Myocyte (in vitro differentiated cells): ENCODE results near the gene PFKFB4. TPM values are rescaled to one million over a fixed set of nuclear protein-coding genes. Genes with fewer than 3 reads are reported as not detected.

ENCODE experiments used
- DNase-seq: peaks from one replicate; pipeline ENCODE4 v3.0.0-alpha.2; 2012; ENCODE audit warnings: low read depth
- polyA plus RNA-seq: library from polyadenylated mRNA; unstranded; fragments of >200 nt; gene quantifications from one replicate; pipeline ENCODE4 v1.2.1, GENCODE V29; 2012; ENCODE audit warnings: missing spikeins
- total RNA-seq: library from RNA; depleted of rRNA; stranded (reverse); fragments of >200 nt; gene quantifications from 2 replicates; pipeline ENCODE4 v1.2.3, GENCODE V29; 2014

PFKFB4 gene
- 7.0 and 8.1 TPM in 2 replicates for total RNA-seq
- 9.8 TPM for polyA plus RNA-seq

GRCh38 chr3:48556796-48557626 is at the start of gene PFKFB4:
TSS of gene PFKFB4 (minus strand) at chr3:48556803. CDS start at chr3:48556777, 26 bp downstream.
- DNase-seq: peak; percentile 99

- DNase-seq: peak; percentile 26
Measured at GRCh38 chr3:48601622-48601994, 45.0 kb upstream of the PFKFB4 start.

DNA sequence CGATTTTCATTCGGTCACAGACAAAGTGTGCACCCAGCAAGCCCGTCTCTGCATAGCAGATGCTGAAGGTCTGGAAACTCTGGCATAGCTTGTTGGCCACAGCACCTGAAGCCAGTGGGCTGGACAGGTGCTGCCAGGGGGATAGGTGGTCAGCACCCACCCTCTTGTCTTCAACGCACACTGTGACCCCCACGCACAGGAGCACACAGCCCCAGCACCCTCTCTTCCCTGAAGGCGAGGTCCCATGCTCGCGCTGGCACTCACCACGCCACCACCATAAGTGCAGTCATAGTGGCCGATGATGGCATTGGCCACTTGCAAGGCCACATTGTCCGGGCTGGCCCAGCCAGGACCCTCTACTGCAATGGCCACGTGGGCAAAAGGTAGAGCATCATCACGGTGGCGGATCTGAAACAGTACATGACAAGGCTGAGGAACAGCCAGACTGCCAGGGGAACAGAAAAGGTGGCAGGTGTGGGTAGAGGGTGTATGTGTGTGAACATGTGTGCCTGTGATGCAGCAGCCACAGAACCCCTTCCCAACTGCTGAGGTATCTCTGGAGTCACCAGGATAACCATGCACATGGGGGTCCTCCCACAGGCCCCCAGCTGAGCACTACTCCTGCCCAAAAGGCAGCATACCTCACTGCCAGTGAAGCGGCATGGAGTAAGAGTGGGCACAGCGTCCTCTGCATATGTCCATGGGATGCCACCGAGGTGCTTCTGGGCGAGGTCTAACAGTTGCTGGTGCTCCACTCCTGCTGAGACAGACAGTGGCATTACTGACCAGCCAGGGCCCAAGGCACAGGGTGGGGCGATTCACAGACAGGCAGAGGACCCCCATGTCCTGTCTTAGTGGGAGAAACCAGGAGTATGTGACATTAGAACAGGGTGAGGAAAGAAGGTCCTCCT is 44.4 kb upstream of the PFKFB4 start:
- no peak for DNase-seq

GRCh38 chr3:48599509-48600285 is 43.1 kb upstream of the PFKFB4 start:
- peak; percentile 16 for DNase-seq

- no peak for DNase-seq
Measured at GRCh38 chr3:48599077-48599501, 42.5 kb upstream of the PFKFB4 start.

DNA sequence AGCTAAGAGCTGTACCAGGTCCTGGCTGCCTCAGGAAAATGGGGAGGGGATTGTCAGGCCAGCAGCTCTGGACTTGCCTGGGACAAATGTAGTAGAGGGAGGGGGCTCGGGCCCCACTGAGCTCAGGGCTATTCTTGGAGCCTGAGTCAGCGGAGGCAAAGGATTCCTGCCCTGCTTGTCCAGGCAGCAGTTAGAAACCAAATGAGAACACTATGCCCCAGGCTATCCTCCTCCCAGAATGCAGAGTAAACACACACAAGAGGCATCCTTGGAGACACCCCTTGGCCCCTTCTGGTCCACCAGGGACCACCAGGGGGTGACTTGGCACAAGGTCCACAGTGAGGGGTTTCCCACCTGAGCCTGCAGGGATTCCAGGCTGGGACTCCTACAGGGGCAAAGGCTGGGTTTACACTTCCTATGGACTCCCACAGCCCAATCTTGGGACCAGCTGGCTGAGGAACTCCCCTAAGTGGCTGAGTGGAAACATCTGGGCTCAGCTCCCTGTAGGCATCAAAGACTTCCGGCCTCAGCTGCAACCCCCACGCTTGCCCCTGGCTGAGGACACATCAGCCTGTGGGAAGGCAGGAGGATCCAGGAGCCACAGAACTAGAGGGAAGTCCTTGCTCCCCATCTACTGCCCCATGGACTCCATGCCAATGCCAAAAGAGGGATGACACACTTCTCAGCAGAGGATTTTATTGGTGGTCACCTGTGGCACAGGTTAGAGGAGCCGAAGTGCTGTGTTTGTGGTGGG is 41.9 kb upstream of the PFKFB4 start:
- peak; percentile 89 for DNase-seq

GRCh38 chr3:48597408-48597800 is 40.8 kb upstream of the PFKFB4 start:
- DNase-seq: no peak

DNA sequence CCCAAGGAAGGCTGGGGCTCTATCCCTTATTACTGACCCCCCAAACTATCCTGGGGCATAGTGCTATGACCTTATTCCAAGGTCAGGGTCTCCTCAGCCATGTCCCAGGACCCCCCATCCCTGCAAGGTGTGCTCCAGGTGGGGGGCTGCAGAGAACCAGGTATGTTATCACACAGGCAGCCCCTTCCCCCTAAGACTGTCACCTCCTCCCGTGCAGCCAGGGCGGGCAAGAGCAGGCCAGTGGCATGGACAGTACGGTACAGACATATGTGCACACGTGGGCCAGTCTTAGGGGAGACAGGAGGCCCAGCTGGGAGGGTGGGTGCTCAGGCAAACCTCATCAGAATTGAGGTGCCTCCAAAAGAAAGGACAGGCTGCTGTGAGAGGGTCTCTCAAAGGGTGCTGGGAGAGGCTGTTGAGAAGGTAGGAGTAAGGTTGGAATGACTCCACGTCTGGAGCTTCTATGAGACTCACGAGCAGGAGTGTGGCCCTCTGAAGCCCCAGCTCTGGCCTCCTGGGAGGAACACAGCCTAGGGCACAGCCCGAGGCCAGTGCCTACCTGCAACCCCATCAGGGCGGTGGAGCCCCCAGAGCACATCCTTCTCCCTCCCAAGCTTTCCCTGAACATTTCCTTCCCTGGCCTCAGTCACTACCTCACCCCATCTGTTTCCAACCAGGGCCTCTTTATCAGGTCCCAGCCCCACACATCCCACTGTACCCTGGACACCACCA is 40.2 kb upstream of the PFKFB4 start:
- no peak for DNase-seq

DNA sequence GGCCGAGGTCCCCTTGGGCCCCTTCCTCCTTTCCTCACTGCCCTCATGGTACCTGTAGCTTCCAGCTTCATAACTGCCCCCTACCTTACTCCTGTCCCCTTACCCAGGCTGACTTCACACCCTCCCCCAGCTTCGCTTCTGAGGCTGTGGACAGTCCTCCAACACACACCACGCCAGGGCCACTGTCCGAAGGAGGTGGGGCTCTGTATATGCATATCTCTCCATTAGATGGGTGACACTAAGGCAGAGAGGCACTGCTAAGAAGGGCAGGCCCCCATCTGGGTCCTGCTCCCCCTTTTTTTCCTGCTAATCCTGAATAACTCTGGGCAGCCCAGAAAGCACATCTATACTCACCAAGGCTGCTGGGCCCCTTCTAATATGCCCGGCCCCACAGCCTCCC is 39.6 kb upstream of the PFKFB4 start:
- DNase-seq: no peak

GRCh38 chr3:48595526-48596121 is 39.0 kb upstream of the PFKFB4 start:
- DNase-seq: peak; percentile 80

DNA sequence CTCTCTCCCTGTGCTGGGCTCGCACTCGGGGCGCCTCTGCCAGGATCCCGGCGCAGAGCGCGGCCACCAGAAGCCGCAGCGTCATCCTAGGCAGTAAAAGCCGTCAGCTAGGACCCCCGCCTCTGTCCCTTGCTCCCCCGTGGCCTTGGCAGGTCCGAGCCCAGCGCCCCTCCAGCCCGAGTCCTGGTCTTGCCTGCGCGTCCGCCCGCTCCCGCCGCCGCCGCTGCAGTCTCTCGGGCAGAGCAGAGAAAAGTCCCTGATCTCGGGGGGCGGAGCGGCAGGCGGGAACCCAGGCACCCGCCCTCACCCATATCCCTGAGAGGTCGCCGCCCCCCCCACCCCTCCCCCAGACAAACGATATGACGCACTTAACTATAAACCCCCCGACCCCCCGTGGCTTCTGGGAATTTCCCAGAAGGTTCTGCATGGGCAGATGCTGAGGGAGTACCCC is 38.5 kb upstream of the PFKFB4 start, which contains the start of gene COL7A1:
COL7A1 (minus strand) TSS at position 255 of the 451 bp plus-strand sequence; CDS start at position 85, 170 bp downstream.
- no peak for DNase-seq

- DNase-seq: no peak
Measured at GRCh38 chr3:48594417-48595049, 37.9 kb upstream of the PFKFB4 start.

- no peak for DNase-seq
Measured at GRCh38 chr3:48593337-48593736, 36.7 kb upstream of the PFKFB4 start.

- DNase-seq: no peak
Measured at GRCh38 chr3:48592519-48593087, 36.0 kb upstream of the PFKFB4 start.

DNA sequence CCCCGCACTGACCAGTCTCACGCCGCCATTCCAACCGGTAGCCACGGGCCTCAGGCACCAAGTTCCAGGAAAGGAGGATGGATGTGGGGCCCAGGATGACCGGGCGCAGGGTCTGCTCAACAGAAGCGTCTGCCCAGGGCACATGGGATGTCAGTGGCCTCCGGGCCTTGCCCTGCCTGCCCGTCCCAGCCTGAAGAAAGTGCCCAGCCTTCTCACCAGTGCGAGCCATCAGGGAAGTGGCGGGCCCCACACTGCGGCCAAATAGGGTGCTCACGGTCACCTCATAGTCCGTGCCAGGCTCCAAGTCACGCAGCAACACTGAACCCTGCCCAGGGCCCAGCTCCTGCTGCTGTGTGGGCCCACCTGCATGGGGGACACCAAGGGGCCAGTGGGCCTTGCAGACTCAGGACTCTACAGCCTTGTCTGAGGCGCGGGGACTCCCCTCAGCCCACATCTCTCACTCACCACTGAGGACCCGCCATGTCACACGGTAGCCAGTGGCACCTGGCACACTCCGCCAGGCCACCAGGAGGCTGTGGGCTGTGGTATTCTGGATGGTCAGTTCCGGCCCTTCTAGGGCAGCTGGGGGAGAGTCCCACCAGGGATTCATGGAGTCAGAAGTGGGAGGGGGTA is 35.4 kb upstream of the PFKFB4 start:
- no peak for DNase-seq

- no peak for DNase-seq
Measured at GRCh38 chr3:48591436-48591835, 34.8 kb upstream of the PFKFB4 start.

DNA sequence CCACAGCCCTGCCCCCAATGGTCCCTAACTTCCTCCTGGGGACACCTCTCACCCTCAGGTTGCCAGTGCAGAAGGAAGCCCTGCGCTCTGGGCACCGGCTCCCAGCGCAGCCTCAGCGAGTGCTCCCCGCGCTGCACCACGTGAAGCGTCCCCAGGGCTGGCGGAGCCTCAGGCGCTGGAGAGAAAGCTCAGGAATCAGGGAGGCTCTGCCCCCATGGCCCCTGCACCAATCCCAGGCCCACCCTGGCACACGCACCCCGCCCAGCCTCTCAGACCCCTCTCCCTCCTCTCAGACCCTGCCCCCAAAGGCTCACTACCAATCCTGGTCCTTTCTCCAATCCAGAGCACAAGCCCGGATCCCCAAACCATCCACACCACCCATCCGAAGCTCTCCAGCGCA is 31.6 kb upstream of the PFKFB4 start:
- no peak for DNase-seq

GRCh38 chr3:48587686-48588085 is 31.1 kb upstream of the PFKFB4 start:
- no peak for DNase-seq
